AG04449 (cell line): ENCODE measurements around the gene MEGF10.
"Not testable (repeated sequence)": the region's sequence is repeated elsewhere in the genome, so short reads cannot be mapped to it uniquely, and the experiment has no call there.

Experiments
- CTCF ChIA-PET: fragments of 350-600 bp; formaldehyde crosslinking; extraction: SDS; loops from one replicate; lab custom pipeline; 2021; ENCODE audit warnings: antibody characterized with exemption; lab: Yijun Ruan, JAX
- POLR2A ChIA-PET: fragments of 400-600, 350-600 bp; formaldehyde crosslinking; extraction: SDS; loops from one replicate; lab custom pipeline; 2020; ENCODE audit warnings: antibody characterized with exemption, inconsistent platforms; lab: Yijun Ruan, JAX
- DNase-seq: peaks from one replicate; pipeline ENCODE4 v3.0.0-alpha.2; 2010; ENCODE audit warnings: low read depth, low spot score
- H3K4me3 ChIP-seq: 2 replicates; pipeline ENCODE4 v1.5.1; 2011; ENCODE audit warnings: low read depth, mild to moderate bottlenecking, control low read depth, low read length
- TF ChIP-seq, protein P1 (sequence below): IDR thresholded peaks from one replicate; pipeline ENCODE4 v1.5.1; 2011; ENCODE audit warnings: mild to moderate bottlenecking, moderate library complexity, low read length, control low read depth, inconsistent platforms; ENCODE audit not compliant: insufficient read depth; ENCODE audit errors: missing control alignments

Gene MEGF10

DNA sequence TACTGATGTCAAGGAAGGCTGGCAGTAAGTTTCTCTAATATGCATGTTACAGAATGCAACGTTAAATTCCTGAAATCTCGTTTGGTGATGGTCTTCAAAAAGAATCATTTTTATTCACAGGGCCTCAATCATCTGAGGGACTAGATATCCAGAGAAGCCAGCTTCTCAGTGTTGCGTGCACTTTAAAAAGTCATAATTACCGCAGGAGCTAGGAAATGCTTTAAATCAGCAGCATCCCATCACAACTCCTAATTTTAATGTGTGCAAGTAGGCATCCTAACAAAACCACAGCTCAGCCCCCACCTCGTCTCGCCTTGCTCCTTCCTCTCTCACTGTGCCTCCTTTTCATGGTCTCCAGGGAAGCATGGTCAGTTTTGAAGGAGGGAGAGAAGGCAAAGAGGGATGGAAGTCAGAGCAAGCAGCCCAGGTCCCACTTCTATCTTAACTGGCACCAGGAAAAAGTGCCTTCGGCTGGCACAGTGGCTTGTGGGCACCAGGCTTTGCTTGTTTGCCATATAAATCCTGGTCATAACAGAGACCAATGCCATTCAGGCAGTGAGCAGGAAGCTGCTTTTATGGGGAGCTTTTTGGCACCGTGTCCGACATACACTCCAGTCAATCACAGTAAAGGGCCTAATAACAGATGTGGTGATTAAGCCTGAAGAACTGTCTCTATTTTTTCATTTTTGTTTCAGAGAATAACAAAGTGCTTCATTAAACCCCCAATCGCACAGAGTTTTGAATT, 21.4 kb downstream of the MEGF10 start:
- POLR2A ChIA-PET = no interaction called here
- TF ChIP-seq, protein P1, sequence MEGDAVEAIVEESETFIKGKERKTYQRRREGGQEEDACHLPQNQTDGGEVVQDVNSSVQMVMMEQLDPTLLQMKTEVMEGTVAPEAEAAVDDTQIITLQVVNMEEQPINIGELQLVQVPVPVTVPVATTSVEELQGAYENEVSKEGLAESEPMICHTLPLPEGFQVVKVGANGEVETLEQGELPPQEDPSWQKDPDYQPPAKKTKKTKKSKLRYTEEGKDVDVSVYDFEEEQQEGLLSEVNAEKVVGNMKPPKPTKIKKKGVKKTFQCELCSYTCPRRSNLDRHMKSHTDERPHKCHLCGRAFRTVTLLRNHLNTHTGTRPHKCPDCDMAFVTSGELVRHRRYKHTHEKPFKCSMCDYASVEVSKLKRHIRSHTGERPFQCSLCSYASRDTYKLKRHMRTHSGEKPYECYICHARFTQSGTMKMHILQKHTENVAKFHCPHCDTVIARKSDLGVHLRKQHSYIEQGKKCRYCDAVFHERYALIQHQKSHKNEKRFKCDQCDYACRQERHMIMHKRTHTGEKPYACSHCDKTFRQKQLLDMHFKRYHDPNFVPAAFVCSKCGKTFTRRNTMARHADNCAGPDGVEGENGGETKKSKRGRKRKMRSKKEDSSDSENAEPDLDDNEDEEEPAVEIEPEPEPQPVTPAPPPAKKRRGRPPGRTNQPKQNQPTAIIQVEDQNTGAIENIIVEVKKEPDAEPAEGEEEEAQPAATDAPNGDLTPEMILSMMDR = no peak
- no peak for DNase-seq
- H3K4me3 ChIP-seq = no peak overlapping the region
- CTCF ChIA-PET = interaction anchor here (1.4 to 4.9 kb wide), 6 partner anchors 9 to 500 kb away, joined by 3 to 57 read pairs (median 6); no protein-coding TSS in a partner anchor

DNA sequence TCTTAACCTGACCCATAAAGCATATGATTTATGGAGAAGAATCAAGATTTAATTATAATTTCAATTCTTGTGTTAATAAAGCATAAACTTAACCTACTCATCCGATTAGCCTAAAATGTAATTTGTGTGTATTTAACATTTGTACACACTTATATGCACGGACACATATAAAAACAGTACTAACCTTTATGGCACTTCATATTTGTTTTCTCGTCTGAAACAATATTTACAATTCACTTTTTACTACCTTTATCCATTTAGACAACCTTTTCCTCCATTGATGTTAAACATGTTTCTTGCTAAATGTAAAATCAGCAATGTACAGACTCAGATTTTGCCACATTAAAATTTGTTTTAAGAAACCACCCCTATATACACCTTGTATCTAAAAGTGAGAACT, 22.8 kb downstream of the MEGF10 start:
- TF ChIP-seq, protein P1 = no peak
- H3K4me3 ChIP-seq = no peak overlapping the region
- no peak for DNase-seq
- CTCF ChIA-PET = interaction anchor here (0.6 to 4.9 kb wide), 22 partner anchors 9 to 658 kb away, joined by 3 to 57 read pairs (median 5); no protein-coding TSS in a partner anchor
- POLR2A ChIA-PET = no interaction called here

DNA sequence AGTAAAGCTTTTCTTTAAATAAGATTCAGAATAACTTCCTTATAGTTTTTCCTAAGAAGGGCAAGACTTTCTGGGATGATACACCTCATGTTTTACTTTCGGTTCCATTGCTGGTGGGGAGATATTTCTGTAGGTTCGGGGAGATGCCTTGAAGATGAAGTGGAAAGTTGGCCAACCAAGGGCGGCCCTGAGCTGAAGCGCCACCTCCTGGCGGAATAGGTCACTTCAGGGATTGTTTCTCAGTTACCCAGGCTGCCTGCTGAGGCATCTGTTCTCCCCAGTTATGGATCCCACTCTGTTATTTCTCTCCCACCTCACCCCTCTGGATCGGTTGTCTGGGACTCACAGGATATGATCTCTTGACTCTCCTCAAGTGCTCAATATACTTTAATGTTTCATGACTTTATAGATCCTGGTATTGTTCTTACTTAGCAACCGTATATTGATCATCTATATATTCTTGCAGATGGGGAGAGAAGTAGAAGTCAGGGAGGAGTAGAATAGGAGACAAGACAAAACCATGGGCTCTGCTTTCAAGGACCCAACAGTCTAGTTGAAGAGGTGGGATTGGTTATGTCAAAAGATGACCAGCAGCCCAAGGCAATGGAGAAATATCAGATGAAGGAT, 23.4 kb downstream of the MEGF10 start:
- CTCF ChIA-PET = interaction anchor here (0.6 to 4.9 kb wide), 26 partner anchors 8 to 659 kb away, joined by 3 to 57 read pairs (median 5); no protein-coding TSS in a partner anchor
- no peak for DNase-seq
- POLR2A ChIA-PET = no interaction called here
- TF ChIP-seq, protein P1 = peak; percentile 88
- H3K4me3 ChIP-seq = no peak overlapping the region

DNA sequence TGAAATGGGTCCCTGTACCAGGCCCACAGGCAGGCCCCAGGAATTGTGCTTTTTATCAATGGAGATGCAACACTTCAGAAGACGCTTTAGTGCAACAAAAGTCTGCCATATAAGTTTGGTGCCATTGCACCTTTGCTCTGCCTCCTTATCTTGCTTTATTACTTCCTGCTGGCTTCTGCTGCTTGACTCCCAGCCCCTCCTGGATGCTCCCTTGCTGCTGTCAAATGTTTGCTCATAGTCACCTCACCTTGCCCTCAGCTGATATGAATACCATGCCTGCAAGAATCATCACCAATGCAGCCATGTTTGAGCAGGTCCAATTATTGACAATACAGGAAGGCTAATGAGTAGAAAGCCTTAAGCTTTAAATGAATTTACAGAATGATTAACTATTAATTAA, 25.4 kb downstream of the MEGF10 start:
- ChIA-PET CTCF (interaction anchor here (0.7 to 4.9 kb wide), 6 partner anchors 9 to 641 kb away, joined by 3 to 34 read pairs (median 4); no protein-coding TSS in a partner anchor), POLR2A (no interaction called here)
- DNase-seq = no peak
- TF ChIP-seq, protein P1 = no peak
- H3K4me3 ChIP-seq = no peak overlapping the region

DNA sequence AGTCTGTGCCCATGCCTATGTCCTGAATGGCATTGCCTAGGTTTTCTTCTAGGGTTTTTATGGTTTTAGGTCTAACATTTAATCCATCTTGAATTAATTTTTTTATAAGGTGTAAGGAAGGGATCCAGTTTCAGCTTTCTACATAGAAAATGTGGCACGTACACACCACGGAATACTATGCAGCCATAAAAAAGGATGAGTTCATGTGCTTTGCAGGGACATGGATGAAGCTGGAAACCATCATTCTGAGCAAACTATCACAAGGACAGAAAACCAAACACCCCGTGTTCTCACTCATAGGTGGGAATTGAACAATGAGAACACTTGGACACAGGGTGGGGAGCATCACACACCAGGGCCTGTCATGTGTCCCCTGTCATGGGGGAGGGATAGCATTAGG, 26.8 kb downstream of the MEGF10 start:
- CTCF ChIA-PET = interaction anchor here (0.8 to 1.4 kb wide), 4 partner anchors 8 to 642 kb away, joined by 3 to 6 read pairs (median 4); no protein-coding TSS in a partner anchor
- DNase-seq, POLR2A ChIA-PET, H3K4me3 ChIP-seq: not testable (repeated sequence)

DNA sequence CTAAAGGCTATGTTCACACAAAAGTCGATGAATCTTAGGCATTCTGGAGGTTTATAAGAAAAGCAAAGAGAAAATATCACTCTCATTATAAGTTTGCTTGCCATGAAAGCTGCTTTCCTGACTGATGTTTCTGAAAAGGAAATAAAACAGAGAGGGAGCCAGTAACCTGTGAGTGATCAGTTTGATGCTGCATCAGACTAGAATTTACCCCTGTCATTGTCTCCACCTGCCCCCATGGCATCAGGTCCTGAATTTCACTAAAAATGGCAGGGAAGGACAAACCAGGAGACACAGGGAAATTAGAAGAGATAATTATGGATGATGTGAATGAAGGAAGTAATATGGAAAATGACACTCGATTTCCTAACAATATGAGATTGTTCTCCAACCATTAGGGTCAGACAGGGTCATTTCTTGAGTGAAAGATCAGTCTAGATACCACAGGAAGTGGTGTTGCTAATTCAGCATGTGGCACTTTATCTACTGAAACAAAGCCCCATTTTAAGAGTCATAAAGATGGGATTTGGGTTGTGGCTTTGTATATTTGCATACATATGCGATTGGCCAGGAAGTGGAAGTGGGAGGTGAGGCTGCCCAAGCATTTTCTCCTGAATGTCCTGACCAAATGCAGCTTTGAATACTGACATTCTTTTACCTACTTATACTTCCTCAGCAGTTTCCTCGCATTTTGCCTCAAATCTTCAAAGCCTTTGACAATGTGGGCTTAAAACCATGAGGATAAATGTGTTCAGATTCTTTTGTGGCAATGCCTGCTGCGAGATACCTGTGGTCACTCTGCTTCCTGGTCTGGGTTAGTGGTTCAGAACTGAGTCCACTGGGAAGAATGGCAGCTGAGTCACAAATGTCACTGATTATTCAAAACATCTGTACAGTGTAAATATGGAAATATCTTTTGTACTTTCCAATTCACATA, 29.7 kb downstream of the MEGF10 start:
- H3K4me3 ChIP-seq = no peak overlapping the region
- POLR2A ChIA-PET = no interaction called here
- CTCF ChIA-PET = interaction anchor here (1.2 to 2.6 kb wide), 2 partner anchors 173 to 483 kb away, joined by 4 to 12 read pairs; no protein-coding TSS in a partner anchor
- TF ChIP-seq, protein P1 = no peak
- DNase-seq = no peak
